Testis (tissue), 2 donors: ENCODE results near the gene PLA2G15.

Experiments used
- CTCF ChIP-seq, 3 experiments: fragments of 450-650 bp in 2 of 3; fragments of 200-600 bp in 1 of 3; sonication (generic) in 1 of 3; IDR thresholded peaks; one replicate each; pipeline ENCODE4 v1.5.1; 2016 to 2019; ENCODE audit warnings: antibody characterized with exemption in 3 of 3, mild to moderate bottlenecking in 2 of 3, moderate library complexity in 1 of 3
- POLR2A ChIP-seq: fragments of 450-650 bp; IDR thresholded peaks from one replicate; pipeline ENCODE4 v1.6.1; 2017; ENCODE audit warnings: antibody characterized with exemption, mild to moderate bottlenecking, moderate library complexity

GRCh38 chr16:68233835-68234187, 11.4 kb upstream of the PLA2G15 start:
- no peak for TF ChIP-seq CTCF (IDR thresholded peaks at IDR 0.05)
- no peak for TF ChIP-seq POLR2A
